Calu3 (cell line): ENCODE data around the gene EYS. TPM values are rescaled to one million over a fixed set of nuclear protein-coding genes. Genes with fewer than 3 reads are reported as not detected.
"Not testable (repeated sequence)": the region's sequence is repeated elsewhere in the genome, so short reads cannot be mapped to it uniquely, and the experiment has no call there.

Experiments
- BruUV-seq: library from RNA; stranded (reverse); fragments of 400-500 nt; replicated peaks from 2 replicates; lab custom pipeline; 2021; lab: Mats Ljungman, UMichigan
- CTCF ChIA-PET: fragments of 300-600 bp; sonication (Branson Sonifier 250); formaldehyde crosslinking; loops from one replicate; lab custom pipeline; 2022; ENCODE audit warnings: antibody characterized with exemption; lab: Charles Lee
- DNase-seq: peaks from one replicate; pipeline ENCODE4 v3.0.0; 2022
- H3K27ac Mint-ChIP-seq: one replicate; pipeline ENCODE4 v1.8.0; 2022; ENCODE audit warnings: mixed read lengths; ENCODE audit not compliant: unreplicated experiment
- H3K27me3 Mint-ChIP-seq: one replicate; pipeline ENCODE4 v1.8.0; 2022; ENCODE audit warnings: mixed read lengths; ENCODE audit not compliant: unreplicated experiment
- H3K36me3 Mint-ChIP-seq: one replicate; pipeline ENCODE4 v1.8.0; 2022; ENCODE audit warnings: mild to moderate bottlenecking, moderate library complexity, mixed read lengths; ENCODE audit not compliant: insufficient read depth, unreplicated experiment
- H3K4me1 Mint-ChIP-seq: one replicate; pipeline ENCODE4 v1.8.0; 2022; ENCODE audit warnings: mild to moderate bottlenecking, low read depth, mixed read lengths; ENCODE audit not compliant: unreplicated experiment
- H3K4me3 Mint-ChIP-seq: one replicate; pipeline ENCODE4 v1.8.0; 2022; ENCODE audit warnings: mild to moderate bottlenecking, low read depth, moderate library complexity, mixed read lengths; ENCODE audit not compliant: unreplicated experiment
- H3K9me3 Mint-ChIP-seq: one replicate; pipeline ENCODE4 v1.8.0; 2022; ENCODE audit warnings: low read depth, mixed read lengths; ENCODE audit not compliant: unreplicated experiment
- intact Hi-C: fragments of 100-400 bp; cut with micrococcal nuclease; formaldehyde crosslinking; loops from one replicate; pipeline ENCODE4 v1.10.0; 2022; ENCODE audit not compliant: unreplicated experiment
- total RNA-seq: library from RNA; stranded (reverse); gene quantifications from 2 replicates; pipeline ENCODE4 v1.2.3, GENCODE V29; 2022
- TF ChIP-seq, protein P1 (sequence below): fragments of 200-600 bp; IDR thresholded peaks from one replicate; pipeline ENCODE4 v1.8.0; 2022; ENCODE audit warnings: antibody characterized with exemption; ENCODE audit not compliant: unreplicated experiment

The EYS gene
- total RNA-seq, 1 experiment from 2014 or later = not detected

DNA sequence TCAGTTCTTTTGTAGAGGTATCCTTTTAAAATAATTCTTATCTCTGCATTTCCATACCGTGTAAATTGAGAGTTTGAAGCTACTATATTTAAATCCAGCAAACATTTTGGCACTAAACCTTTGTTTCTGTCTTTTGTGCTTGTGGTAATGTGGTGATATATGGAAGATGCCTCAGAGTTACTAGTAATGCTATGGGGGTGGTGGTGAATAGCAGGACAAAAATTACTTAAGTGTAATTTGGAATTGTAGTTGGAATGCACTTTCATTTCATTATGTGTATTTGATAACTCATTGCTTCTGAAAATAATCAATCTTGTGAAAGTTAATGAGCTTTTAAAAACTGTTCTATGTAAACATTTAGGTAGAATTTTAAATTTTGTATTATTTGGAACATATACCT lies 1666.9 kb downstream of the EYS start:
- no TSS peak for BruUV-seq
- H3K9me3 Mint-ChIP-seq = no peaks in the 10 kb centered on the region
- H3K27me3 Mint-ChIP-seq = no peaks in the 10 kb centered on the region
- CTCF ChIA-PET = no interaction called here
- no peaks in the 10 kb centered on the region for H3K36me3 Mint-ChIP-seq
- H3K4me1 Mint-ChIP-seq = peaks cover 7% of the 10 kb centered on the region
- no peak overlapping the region for H3K27ac Mint-ChIP-seq
- TF ChIP-seq, protein P1, sequence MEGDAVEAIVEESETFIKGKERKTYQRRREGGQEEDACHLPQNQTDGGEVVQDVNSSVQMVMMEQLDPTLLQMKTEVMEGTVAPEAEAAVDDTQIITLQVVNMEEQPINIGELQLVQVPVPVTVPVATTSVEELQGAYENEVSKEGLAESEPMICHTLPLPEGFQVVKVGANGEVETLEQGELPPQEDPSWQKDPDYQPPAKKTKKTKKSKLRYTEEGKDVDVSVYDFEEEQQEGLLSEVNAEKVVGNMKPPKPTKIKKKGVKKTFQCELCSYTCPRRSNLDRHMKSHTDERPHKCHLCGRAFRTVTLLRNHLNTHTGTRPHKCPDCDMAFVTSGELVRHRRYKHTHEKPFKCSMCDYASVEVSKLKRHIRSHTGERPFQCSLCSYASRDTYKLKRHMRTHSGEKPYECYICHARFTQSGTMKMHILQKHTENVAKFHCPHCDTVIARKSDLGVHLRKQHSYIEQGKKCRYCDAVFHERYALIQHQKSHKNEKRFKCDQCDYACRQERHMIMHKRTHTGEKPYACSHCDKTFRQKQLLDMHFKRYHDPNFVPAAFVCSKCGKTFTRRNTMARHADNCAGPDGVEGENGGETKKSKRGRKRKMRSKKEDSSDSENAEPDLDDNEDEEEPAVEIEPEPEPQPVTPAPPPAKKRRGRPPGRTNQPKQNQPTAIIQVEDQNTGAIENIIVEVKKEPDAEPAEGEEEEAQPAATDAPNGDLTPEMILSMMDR = no peak
- H3K4me3 Mint-ChIP-seq = no peak overlapping the region
- intact Hi-C loops = no loop called here
- DNase-seq = no peak

DNA sequence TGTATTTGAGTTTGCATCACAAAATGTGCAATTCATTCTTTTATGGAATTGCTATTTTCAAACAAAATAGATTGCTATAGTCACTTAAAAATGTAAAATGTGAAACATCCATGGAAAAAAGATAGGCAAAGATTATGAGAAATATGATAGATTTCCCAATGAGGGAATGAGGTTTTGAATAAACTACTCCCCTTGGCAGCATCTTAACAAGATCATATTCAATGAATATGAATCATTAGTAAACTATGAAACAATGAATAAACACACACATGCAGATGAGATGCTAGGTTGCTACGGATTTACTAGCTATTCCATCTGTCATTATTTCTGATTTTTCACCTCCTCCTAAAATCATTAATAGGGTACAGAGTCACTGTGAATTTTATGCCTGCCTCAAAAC lies 1669.6 kb downstream of the EYS start:
- CTCF ChIA-PET = no interaction called here
- Mint-ChIP-seq H3K27ac (no peak overlapping the region), H3K9me3 (no peaks in the 10 kb centered on the region), H3K4me1 (peaks cover 17% of the 10 kb centered on the region), H3K4me3 (no peak overlapping the region), H3K36me3 (no peaks in the 10 kb centered on the region), H3K27me3 (no peaks in the 10 kb centered on the region)
- no peak for DNase-seq
- intact Hi-C loops = loop anchor here (10.0 kb wide), 1 partner anchor 693 kb away; no protein-coding TSS in a partner anchor
- no TSS peak for BruUV-seq
- TF ChIP-seq, protein P1 = no peak

DNA sequence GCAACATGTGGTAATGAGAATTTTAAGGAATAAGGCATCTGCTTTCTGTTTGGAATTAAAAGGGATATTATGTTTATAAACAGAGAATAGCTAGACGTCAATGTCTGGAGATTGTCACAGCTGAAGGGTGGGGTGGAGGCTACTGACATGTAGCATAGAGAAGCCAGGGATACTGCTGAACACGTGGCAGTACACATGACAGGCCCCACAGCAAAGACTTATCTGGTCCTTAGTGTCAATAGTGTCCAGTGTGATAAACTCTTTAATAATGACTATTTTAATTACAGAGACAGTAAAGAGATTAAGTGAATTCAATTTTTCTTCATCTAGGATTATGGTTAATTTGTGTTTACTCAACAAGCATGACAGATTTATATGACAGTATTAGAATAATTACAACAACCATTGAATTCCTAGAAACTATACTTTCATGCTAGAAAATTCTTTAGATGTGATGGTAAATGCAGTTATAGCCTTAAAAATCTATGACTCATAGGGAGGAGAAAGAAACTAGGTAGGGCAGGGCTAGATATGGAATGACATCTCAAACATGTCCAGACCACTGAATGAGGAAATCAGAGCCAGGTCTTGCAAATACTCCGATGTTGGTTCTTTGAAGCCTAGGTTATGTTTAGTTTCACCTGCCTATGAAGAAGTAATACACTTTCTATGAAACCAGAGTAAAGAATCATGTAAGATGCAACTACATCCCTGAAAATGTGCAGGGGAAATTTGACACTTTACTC lies 1671.9 kb downstream of the EYS start:
- Mint-ChIP-seq H3K4me1 (peaks cover 17% of the 10 kb centered on the region), H3K36me3 (no peaks in the 10 kb centered on the region), H3K27me3 (no peaks in the 10 kb centered on the region), H3K4me3 (no peak overlapping the region), H3K9me3 (no peaks in the 10 kb centered on the region), H3K27ac (no peak overlapping the region)
- DNase-seq = peak; percentile 14
- CTCF ChIA-PET = interaction anchor here (1.2 kb wide), 1 partner anchor 11 kb away, joined by 3 read pairs; no protein-coding TSS in a partner anchor
- intact Hi-C loops = loop anchor here (10.0 kb wide), 1 partner anchor 690 kb away; no protein-coding TSS in a partner anchor
- TF ChIP-seq, protein P1 = no peak
- BruUV-seq = no TSS peak

DNA sequence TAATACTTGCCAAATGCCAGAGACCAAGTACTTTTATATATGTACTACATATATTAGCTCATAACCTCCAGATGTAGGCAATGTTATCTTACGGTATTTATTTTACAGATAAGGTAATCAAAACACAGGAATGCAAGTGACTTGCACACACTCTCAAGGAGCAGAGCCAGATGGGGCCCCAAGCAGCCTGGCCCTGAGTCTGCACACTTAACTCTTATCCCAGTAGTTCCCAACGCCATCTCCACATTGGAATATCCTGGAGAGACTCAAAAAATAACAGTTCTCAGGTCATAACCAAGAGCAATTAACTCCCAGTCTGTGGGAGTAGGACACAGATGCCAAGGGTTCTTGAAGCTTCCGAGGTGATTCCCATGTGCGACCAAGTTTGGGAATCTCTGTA lies 1672.7 kb downstream of the EYS start:
- intact Hi-C loops = loop anchor here (10.0 kb wide), 1 partner anchor 689 kb away; no protein-coding TSS in a partner anchor
- Mint-ChIP-seq H3K4me1 (peaks cover 17% of the 10 kb centered on the region), H3K27ac (no peak overlapping the region), H3K36me3 (no peaks in the 10 kb centered on the region), H3K9me3 (peaks cover 3% of the 10 kb centered on the region), H3K4me3 (no peak overlapping the region), H3K27me3 (no peaks in the 10 kb centered on the region)
- TF ChIP-seq, protein P1 = no peak
- CTCF ChIA-PET = no interaction called here
- DNase-seq = no peak
- BruUV-seq = no TSS peak

DNA sequence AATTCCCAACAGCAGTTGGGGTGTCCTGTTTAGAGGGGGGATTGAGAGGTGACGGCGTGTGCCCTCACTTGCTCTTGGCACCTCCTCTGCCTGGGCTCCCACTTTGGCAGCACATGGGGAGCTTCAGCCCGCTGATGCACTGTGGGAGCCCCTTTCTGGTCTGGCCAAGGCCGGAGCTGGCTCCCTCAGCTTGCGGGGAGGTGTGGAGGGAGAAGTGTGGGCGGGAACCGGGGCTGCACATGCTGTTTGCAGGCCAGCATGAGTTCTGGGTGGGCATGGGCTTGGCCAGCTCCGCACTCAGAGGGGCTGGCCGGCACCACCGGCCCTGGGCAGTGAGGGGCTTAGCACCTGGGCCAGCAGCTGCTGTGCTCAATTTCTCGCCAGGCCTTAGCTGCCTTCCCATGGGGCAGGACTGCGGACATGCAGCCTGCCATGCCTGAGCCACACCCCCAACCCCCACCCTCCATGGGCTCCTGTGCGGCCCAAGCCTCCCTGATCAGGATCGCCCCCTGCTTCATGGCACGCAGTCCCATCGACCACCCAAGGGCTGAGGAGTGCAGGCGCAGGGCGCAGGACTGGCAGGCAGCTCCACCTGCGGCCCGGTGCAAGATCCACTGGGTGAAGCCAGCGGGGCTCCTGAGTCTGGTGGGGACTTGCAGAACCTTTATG lies 1675.9 kb downstream of the EYS start:
- not testable (repeated sequence) for H3K4me3 Mint-ChIP-seq, DNase-seq, BruUV-seq, H3K27me3 Mint-ChIP-seq, H3K9me3 Mint-ChIP-seq, H3K36me3 Mint-ChIP-seq, H3K27ac Mint-ChIP-seq
- CTCF ChIA-PET = interaction anchor here (0.5 kb wide), 1 partner anchor 210 kb away, joined by 3 read pairs; no protein-coding TSS in a partner anchor
- H3K4me1 Mint-ChIP-seq = peaks cover 17% of the 10 kb centered on the region
- intact Hi-C loops = loop anchor here (10.0 kb wide), 1 partner anchor 686 kb away; no protein-coding TSS in a partner anchor
